22Rv1 (cell line): Measurements from ENCODE around the gene WDR75.

Source experiments
- H3K27ac ChIP-seq: fragments of 450-650 bp; 2 replicates; pipeline ENCODE4 v1.5.1; 2017
- CTCF ChIP-seq: fragments of 450-650 bp; IDR thresholded peaks from 2 replicates; pipeline ENCODE4 v1.5.1; 2017; ENCODE audit warnings: mild to moderate bottlenecking
- ZFX ChIP-seq: fragments of 450-650 bp; IDR thresholded peaks from 2 replicates; pipeline ENCODE4 v1.6.1; 2017; ENCODE audit warnings: antibody characterized with exemption, borderline replicate concordance

Gene WDR75

GRCh38 chr2:189441709-189442074 lies 418 bp downstream of the WDR75 start:
- peak overlapping the region; percentile 91 for H3K27ac ChIP-seq
- TF ChIP-seq CTCF (no peak), ZFX (no peak)

- H3K27ac ChIP-seq = no peak overlapping the region
- TF ChIP-seq CTCF (no peak), ZFX (no peak)
These were observed 1.2 kb downstream of the WDR75 start for GRCh38 chr2:189442468-189442867.

DNA sequence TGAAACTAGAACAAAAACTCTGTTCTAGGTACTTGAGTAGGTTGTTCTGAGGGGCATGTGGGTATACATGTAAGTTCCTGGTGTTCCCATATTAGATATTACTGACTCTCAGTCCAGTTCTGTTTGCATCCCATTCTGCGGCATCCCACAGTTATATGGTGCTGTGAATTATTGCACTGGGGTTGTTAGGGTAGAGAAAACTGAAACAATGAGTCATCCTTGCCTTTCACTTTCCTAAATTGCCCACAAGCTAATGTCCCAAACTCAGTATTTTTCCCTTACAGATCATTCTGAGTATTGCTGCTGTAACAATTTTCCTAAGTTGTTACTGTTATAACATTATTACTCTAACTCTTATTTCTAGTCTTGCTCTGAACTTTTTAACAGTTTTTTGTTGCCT lies 3.0 kb downstream of the WDR75 start:
- no peak overlapping the region for H3K27ac ChIP-seq
- TF ChIP-seq CTCF (no peak), ZFX (no peak)

DNA sequence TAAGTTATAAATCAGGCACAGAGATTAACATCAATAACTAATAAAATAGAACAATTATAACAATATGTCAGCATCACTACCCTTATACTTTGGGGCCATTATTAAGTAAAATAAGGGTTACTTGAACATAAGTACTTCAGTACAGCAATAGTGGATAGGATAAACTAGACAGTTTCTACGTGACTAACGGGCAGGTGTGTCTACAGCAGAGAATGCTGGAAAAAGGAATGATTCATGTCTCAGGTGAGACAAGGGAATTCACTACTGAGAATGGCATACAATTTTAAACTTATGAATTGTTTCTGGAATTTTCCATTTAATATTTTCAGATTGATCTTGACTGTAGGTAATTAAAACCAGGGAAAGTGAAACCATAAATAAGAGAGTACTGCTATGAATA lies 5.5 kb downstream of the WDR75 start:
- H3K27ac ChIP-seq = no peak overlapping the region
- TF ChIP-seq CTCF = no peak

GRCh38 chr2:189454009-189454408 lies 12.7 kb downstream of the WDR75 start:
- TF ChIP-seq ZFX = no peak
- H3K27ac ChIP-seq = no peak overlapping the region

DNA sequence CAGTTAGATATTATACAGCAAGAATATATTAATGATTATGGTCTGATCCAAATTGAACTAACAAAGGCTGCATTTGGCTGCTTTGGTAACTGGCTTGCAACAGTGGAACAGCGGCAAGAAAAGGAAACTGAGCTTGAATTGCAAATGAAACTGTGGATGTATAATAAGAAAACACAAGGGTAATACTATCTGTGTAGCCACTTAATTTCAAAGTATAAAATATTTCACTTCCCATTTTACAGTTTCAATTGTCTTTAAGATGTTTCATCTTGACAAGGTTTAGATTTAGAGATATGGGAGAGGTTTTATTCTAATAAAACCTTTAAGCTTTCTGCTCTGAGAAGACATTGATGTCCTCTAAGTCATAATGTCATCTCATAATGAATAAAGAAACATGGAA lies 23.8 kb downstream of the WDR75 start:
- TF ChIP-seq CTCF = no peak
- no peak for TF ChIP-seq ZFX
- H3K27ac ChIP-seq = no peak overlapping the region

- TF ChIP-seq ZFX (no peak), CTCF (no peak)
- no peak overlapping the region for H3K27ac ChIP-seq
These were observed 24.2 kb downstream of the WDR75 start for GRCh38 chr2:189465478-189465877.

- TF ChIP-seq CTCF = no peak
- H3K27ac ChIP-seq = no peak overlapping the region
These were observed 24.8 kb downstream of the WDR75 start for GRCh38 chr2:189466046-189466445.
